Right lobe of liver (tissue), 6 donors: ENCODE results near the gene LGR4. TPM values are rescaled to one million over a fixed set of nuclear protein-coding genes. Genes with fewer than 3 reads are reported as not detected.

Source experiments
- ATAC-seq, 4 donors: fragments of 200-7000 bp; cut with Tn5 transposase; one replicate each; pipeline ENCODE4 v1.9.1; 2020; ENCODE audit warnings: mild to moderate bottlenecking in 4 of 4, moderate library complexity in 4 of 4
- DNase-seq, 3 donors: peaks; one replicate each; pipeline ENCODE4 v3.0.0-alpha.2; 2020
- H3K27ac ChIP-seq, 3 donors: fragments of 200-600 bp; one replicate each; pipeline ENCODE4 v1.8.0; 2022
- H3K27me3 ChIP-seq, 2 donors: fragments of 200-600 bp; one replicate each; pipeline ENCODE4 v1.8.0; 2022
- H3K36me3 ChIP-seq, 4 donors: fragments of 200-600 bp; sonication (generic) in 1 of 4; one replicate each; pipeline versions ENCODE4 v1.5.1 to v1.8.0; 2017 to 2022; ENCODE audit warnings: control low read depth in 1 of 4
- H3K4me1 ChIP-seq, 4 donors: fragments of 200-600 bp; sonication (generic) in 1 of 4; one replicate each; pipeline versions ENCODE4 v1.5.1 to v1.8.0; 2017 to 2022; ENCODE audit warnings: control low read depth in 1 of 4
- H3K4me3 ChIP-seq, 3 donors: fragments of 200-600 bp; one replicate each; pipeline ENCODE4 v1.8.0; 2022
- H3K9me3 ChIP-seq, 4 donors: fragments of 200-600 bp; sonication (generic) in 1 of 4; one replicate each; pipeline versions ENCODE4 v1.5.1 to v1.8.0; 2017 to 2022; ENCODE audit warnings: control low read depth in 1 of 4
- POLR2A ChIP-seq: fragments of 450-650 bp; IDR thresholded peaks from one replicate; pipeline ENCODE4 v1.6.1; 2017; ENCODE audit warnings: antibody characterized with exemption, mild to moderate bottlenecking
- WGBS: methylation state at CpG from one replicate; pipeline ENCODE4 v1.1.6; 2018; ENCODE audit warnings: low coverage, low lambda C conversion rate; ENCODE audit not compliant: insufficient coverage; ENCODE audit errors: missing lambda C conversion rate; 5-methylcytosine and 5-hydroxymethylcytosine counted together
- intact Hi-C, 2 donors: fragments of 100-400 bp; cut with DNase I; formaldehyde crosslinking; loops; one replicate each; pipeline versions ENCODE4 v1.11.2 to v1.14.1; 2022
- total RNA-seq, 6 experiments: library from RNA; depleted of rRNA in 2 of 6; stranded (reverse); fragments of >200 nt in 2 of 6; fragmentation: NEBNext Ultra II Directional in 3 of 6; extraction: Animal tissue kit (Norgen Biotek cat#: 25700) in 3 of 6; gene quantifications; one replicate each; pipeline versions ENCODE4 v1.1.0 to v1.2.4, GENCODE V29; 2016 to 2023
- TF ChIP-seq, protein P1 (sequence below), 4 donors: fragments of 200-600 bp in 3 of 4; fragments of 450-650 bp in 1 of 4; IDR thresholded peaks; one replicate each; pipeline versions ENCODE4 v1.5.1 to v1.8.0; 2016 to 2022; ENCODE audit warnings: antibody characterized with exemption in 4 of 4, mild to moderate bottlenecking in 2 of 4
- donor health status: DM: no; HTN: yes; CAD: no.
- donor health status: DM: no; HTN: no; CAD: no.
- donor health status: DM: no; HTN: no; CAD: no.
- donor health status: DM: no; HTN: yes; CAD: no.
- donor health status: DM: no; HTN: yes; CAD: no.

LGR4 gene
- total RNA-seq, 6 experiments from 2014 or later, result 32.5 to 46.3 (median 44.1) TPM

DNA sequence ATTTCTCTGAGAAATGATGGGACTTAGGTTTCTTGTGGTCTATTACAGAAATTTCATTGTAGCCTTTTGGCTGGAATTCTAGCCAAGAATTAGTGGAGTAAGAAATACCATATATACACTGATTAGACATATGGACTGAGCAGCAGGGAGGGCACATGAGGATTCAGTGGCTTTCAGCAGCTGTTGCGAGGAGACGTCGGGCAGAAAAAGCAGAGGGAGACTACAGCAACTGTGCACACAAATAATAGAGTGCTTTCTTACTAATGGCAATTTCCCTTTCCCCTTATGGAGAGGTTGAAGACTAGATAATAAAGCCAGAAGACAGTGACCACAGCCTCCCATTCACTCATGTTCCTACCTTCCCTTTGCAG lies 74.2 kb downstream of the LGR4 start:
- Histone ChIP-seq H3K36me3 (no peaks in the 10 kb centered on the region), H3K9me3 (no peaks in the 10 kb centered on the region), H3K4me1 (peaks cover 0 to 59% (median 23%) of the 10 kb centered on the region in 4 donors), H3K27ac (peak overlapping the region in 2 of 3 donors; percentile 91 to 96), H3K4me3 (no peak overlapping the region), H3K27me3 (no peaks in the 10 kb centered on the region)
- intact Hi-C loops, result no loop called here
- no peak for DNase-seq
- 80% methylated on average over 2 of the region's 3 CpGs for WGBS
- TF ChIP-seq POLR2A, result no peak
- TF ChIP-seq, protein P1, sequence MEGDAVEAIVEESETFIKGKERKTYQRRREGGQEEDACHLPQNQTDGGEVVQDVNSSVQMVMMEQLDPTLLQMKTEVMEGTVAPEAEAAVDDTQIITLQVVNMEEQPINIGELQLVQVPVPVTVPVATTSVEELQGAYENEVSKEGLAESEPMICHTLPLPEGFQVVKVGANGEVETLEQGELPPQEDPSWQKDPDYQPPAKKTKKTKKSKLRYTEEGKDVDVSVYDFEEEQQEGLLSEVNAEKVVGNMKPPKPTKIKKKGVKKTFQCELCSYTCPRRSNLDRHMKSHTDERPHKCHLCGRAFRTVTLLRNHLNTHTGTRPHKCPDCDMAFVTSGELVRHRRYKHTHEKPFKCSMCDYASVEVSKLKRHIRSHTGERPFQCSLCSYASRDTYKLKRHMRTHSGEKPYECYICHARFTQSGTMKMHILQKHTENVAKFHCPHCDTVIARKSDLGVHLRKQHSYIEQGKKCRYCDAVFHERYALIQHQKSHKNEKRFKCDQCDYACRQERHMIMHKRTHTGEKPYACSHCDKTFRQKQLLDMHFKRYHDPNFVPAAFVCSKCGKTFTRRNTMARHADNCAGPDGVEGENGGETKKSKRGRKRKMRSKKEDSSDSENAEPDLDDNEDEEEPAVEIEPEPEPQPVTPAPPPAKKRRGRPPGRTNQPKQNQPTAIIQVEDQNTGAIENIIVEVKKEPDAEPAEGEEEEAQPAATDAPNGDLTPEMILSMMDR (IDR thresholded peaks at IDR 0.05), result no peak
- no peak for ATAC-seq

GRCh38 chr11:27397624-27398399 lies 74.8 kb downstream of the LGR4 start:
- H3K36me3 ChIP-seq, result no peaks in the 10 kb centered on the region
- H3K27me3 ChIP-seq, result no peaks in the 10 kb centered on the region
- TF ChIP-seq, protein P1 (IDR thresholded peaks at IDR 0.05), result no peak
- no peak for TF ChIP-seq POLR2A
- peaks cover 0 to 59% (median 23%) of the 10 kb centered on the region in 4 donors for H3K4me1 ChIP-seq
- no peak for ATAC-seq
- DNase-seq, result no peak
- 58% methylated on average over 8 of the region's 9 CpGs for WGBS
- intact Hi-C loops, result no loop called here
- H3K4me3 ChIP-seq, result no peak overlapping the region
- no peaks in the 10 kb centered on the region for H3K9me3 ChIP-seq
- peak overlapping the region in 2 of 3 donors; percentile 91 to 96 for H3K27ac ChIP-seq

DNA sequence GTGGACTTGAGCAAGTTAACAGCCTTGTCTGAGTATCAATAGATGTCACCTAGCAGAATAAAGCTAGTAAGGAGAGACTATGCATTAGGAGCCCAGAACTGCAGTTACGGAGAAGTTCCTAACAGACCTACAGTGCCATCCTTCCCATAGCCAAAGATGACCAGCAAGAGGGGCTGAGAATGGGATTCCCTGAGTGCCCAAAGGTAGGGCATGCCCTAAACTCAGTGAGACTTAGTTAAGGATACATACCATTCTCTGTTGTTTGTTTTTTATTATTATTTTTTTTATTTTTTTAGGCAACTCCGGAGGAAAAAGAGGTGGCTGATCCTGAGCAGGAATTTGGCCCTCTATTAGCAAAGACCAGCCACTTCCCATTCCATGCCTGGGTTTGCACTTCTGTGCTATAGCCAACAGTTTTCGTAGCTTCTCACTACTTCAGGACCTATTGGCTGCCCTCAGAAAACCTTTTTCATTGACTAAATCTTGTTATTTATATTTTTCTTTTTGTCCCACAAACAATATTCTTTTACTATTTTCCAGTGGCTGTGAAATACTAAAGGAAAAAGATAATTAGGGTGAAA lies 76.2 kb downstream of the LGR4 start:
- no peaks in the 10 kb centered on the region for H3K27me3 ChIP-seq
- 16% methylated on average over 3 of the region's 3 CpGs for WGBS
- ATAC-seq (peak in 2 of 4 donors; percentile 1 to 3), DNase-seq (no peak)
- H3K9me3 ChIP-seq, result no peaks in the 10 kb centered on the region
- H3K27ac ChIP-seq, result peak overlapping the region; percentile 67 to 96 (median 91)
- H3K36me3 ChIP-seq, result no peaks in the 10 kb centered on the region
- peaks cover 0 to 59% (median 24%) of the 10 kb centered on the region in 4 donors for H3K4me1 ChIP-seq
- intact Hi-C loops, result no loop called here
- peak overlapping the region in 1 of 3 donors; percentile 37 for H3K4me3 ChIP-seq
- no peak for TF ChIP-seq POLR2A
- TF ChIP-seq, protein P1 (IDR thresholded peaks at IDR 0.05), result no peak

- H3K27ac ChIP-seq, result peak overlapping the region; percentile 67 to 96 (median 91)
- 23% methylated on average over 7 of the region's 7 CpGs for WGBS
- H3K4me1 ChIP-seq, result peaks cover 0 to 62% (median 24%) of the 10 kb centered on the region in 4 donors
- peak; percentile 64 for TF ChIP-seq POLR2A
- TF ChIP-seq, protein P1 (IDR thresholded peaks at IDR 0.05), result no peak
- ATAC-seq (peak; percentile 83 to 95 (median 88)), DNase-seq (peak in 1 of 3 donors; percentile 75)
- H3K4me3 ChIP-seq, result peak overlapping the region in 2 of 3 donors; percentile 34 to 37
- intact Hi-C loops, result no loop called here
- H3K9me3 ChIP-seq, result no peaks in the 10 kb centered on the region
- no peaks in the 10 kb centered on the region for H3K27me3 ChIP-seq
- H3K36me3 ChIP-seq, result no peaks in the 10 kb centered on the region
These were observed 76.9 kb downstream of the LGR4 start for GRCh38 chr11:27395556-27396258.
